ENCODE data around the gene EPN3.

Gene EPN3

DNA sequence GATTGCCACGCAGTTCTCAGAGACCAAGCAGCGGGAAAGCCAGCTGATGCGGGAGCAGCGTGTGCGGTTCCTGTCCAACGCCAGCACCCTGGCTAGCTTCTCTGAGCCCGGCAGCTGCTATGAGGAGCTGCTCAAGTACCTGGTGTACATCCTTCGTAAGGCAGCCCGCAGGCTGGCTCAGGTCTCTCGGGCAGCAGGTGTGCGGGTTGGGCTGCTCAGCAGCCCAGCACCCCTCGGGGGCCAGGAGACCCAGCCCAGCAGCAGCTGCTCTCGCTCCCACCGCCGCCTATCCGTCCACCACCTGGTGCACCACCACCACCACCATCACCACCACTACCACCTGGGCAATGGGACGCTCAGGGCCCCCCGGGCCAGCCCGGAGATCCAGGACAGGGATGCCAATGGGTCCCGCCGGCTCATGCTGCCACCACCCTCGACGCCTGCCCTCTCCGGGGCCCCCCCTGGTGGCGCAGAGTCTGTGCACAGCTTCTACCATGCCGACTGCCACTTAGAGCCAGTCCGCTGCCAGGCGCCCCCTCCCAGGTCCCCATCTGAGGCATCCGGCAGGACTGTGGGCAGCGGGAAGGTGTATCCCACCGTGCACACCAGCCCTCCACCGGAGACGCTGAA is 43.2 kb downstream of the EPN3 start:
- no peak overlapping the region for H3K56ac ChIP-seq (ENCODE audit: low read length)
- no peak overlapping the region for H4K8ac ChIP-seq (ENCODE audit: low read depth, low read length)
- no peaks in the 10 kb centered on the region for H3K4me1 ChIP-seq (ENCODE audit: control insufficient read depth, low read depth, low read length)
- no peak overlapping the region for H2AK5ac ChIP-seq (ENCODE audit: low read length)
- H3K36me3 ChIP-seq (ENCODE audit: control insufficient read depth, insufficient read depth, low read length) = no peaks in the 10 kb centered on the region
- H3K4ac ChIP-seq (ENCODE audit: low read depth, low read length) = no peak overlapping the region
- H3K4me2 ChIP-seq (ENCODE audit: low read length) = no peak overlapping the region
- WGBS (ENCODE audit: extremely low coverage, insufficient coverage, low lambda C conversion rate) = no CpG with 5 or more reads among the region's 33 CpGs
- H3K79me2 ChIP-seq (ENCODE audit: control insufficient read depth, insufficient read depth, low read length) = no peaks in the 10 kb centered on the region
- no peak overlapping the region for H3K27ac ChIP-seq (ENCODE audit: low read depth, low read length)
- no peak overlapping the region for H3K4me3 ChIP-seq (ENCODE audit: low read length)
- no peak for DNase-seq
- H4K5ac ChIP-seq (ENCODE audit: low read length) = no peak overlapping the region
- H2BK15ac ChIP-seq (replicated peaks; ENCODE audit: low read depth) = no peak overlapping the region
- H3K9ac ChIP-seq (ENCODE audit: low read length) = no peak overlapping the region
- no peaks in the 10 kb centered on the region for H3K79me1 ChIP-seq (ENCODE audit: low read length)
- no peak overlapping the region for H2BK120ac ChIP-seq (ENCODE audit: low read depth, low read length)
- H3K23ac ChIP-seq (ENCODE audit: low read length) = no peak overlapping the region
- no peak overlapping the region for H2BK5ac ChIP-seq (ENCODE audit: low read length)
- H3K18ac ChIP-seq (ENCODE audit: low read length) = no peak overlapping the region
- H3K27me3 ChIP-seq (ENCODE audit: insufficient read depth, low read length, poor library complexity) = no peaks in the 10 kb centered on the region

DNA sequence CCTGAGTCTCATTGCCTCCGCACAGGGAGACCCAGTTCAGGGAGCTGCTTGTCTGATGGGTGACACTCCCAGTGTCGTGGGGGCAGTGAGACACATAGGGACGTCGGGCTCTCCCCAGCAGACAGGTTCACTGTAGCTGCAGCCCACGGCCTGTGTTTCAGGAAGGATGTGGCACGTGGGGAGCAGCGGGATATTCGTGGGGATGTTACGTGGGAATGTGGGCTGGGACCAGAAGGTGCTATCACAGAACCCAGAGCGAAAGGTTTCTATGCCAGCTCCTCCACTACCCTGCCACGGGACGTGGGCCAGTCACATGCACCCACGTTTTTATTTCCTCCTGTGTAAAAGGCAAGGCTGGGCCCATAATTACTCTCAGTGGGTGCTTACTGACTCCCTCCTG is 44.3 kb downstream of the EPN3 start:
- no peaks in the 10 kb centered on the region for H3K79me2 ChIP-seq (ENCODE audit: control insufficient read depth, insufficient read depth, low read length)
- no peaks in the 10 kb centered on the region for H3K36me3 ChIP-seq (ENCODE audit: control insufficient read depth, insufficient read depth, low read length)
- no peak overlapping the region for H3K56ac ChIP-seq (ENCODE audit: low read length)
- H3K27ac ChIP-seq (ENCODE audit: low read depth, low read length) = no peak overlapping the region
- no CpG with 5 or more reads among the region's 13 CpGs for WGBS (ENCODE audit: extremely low coverage, insufficient coverage, low lambda C conversion rate)
- no peaks in the 10 kb centered on the region for H3K79me1 ChIP-seq (ENCODE audit: low read length)
- H3K18ac ChIP-seq (ENCODE audit: low read length) = no peak overlapping the region
- H2BK15ac ChIP-seq (replicated peaks; ENCODE audit: low read depth) = no peak overlapping the region
- H2AK5ac ChIP-seq (ENCODE audit: low read length) = no peak overlapping the region
- no peak overlapping the region for H4K5ac ChIP-seq (ENCODE audit: low read length)
- H3K4me3 ChIP-seq (ENCODE audit: low read length) = no peak overlapping the region
- no peak overlapping the region for H3K23ac ChIP-seq (ENCODE audit: low read length)
- H3K4ac ChIP-seq (ENCODE audit: low read depth, low read length) = no peak overlapping the region
- H3K27me3 ChIP-seq (ENCODE audit: insufficient read depth, low read length, poor library complexity) = no peaks in the 10 kb centered on the region
- H2BK5ac ChIP-seq (ENCODE audit: low read length) = no peak overlapping the region
- H2BK120ac ChIP-seq (ENCODE audit: low read depth, low read length) = no peak overlapping the region
- no peak for DNase-seq
- no peaks in the 10 kb centered on the region for H3K4me1 ChIP-seq (ENCODE audit: control insufficient read depth, low read depth, low read length)
- no peak overlapping the region for H3K9ac ChIP-seq (ENCODE audit: low read length)
- H4K8ac ChIP-seq (ENCODE audit: low read depth, low read length) = no peak overlapping the region
- H3K4me2 ChIP-seq (ENCODE audit: low read length) = no peak overlapping the region

DNA sequence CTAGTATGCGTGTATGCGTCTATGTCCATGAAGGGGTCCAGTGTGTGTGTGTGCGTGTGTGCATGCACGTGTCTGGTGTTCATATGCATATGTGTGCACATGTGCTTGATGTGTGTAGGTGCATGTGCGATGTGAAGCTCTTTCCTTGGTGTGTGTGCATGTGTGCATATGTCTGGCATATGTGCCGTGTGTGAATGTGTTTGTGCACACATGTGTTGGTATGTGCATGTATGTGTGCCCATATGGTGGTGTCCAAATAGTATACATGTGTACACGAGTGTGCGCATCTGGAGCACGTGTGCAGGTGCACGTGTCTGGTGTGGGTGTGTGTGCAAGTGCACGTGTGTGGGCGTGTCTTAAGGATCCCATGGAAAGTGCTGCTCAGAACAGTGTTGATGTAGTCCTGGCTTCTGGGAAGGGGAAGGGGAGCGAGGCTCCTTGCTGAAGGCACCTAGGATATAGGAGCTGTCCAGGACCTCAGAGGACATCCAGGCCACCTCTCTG is 45.0 kb downstream of the EPN3 start:
- Histone ChIP-seq H2BK15ac (replicated peaks; ENCODE audit: low read depth) (no peak overlapping the region), H2BK5ac (ENCODE audit: low read length) (no peak overlapping the region), H2BK120ac (ENCODE audit: low read depth, low read length) (no peak overlapping the region), H3K56ac (ENCODE audit: low read length) (no peak overlapping the region), H3K9ac (ENCODE audit: low read length) (no peak overlapping the region), H3K18ac (ENCODE audit: low read length) (no peak overlapping the region), H3K4ac (ENCODE audit: low read depth, low read length) (no peak overlapping the region), H3K4me1 (ENCODE audit: control insufficient read depth, low read depth, low read length) (no peaks in the 10 kb centered on the region), H3K79me2 (ENCODE audit: control insufficient read depth, insufficient read depth, low read length) (no peaks in the 10 kb centered on the region), H3K4me2 (ENCODE audit: low read length) (no peak overlapping the region), H3K79me1 (ENCODE audit: low read length) (no peaks in the 10 kb centered on the region), H2AK5ac (ENCODE audit: low read length) (no peak overlapping the region), H3K23ac (ENCODE audit: low read length) (no peak overlapping the region), H4K8ac (ENCODE audit: low read depth, low read length) (no peak overlapping the region), H4K5ac (ENCODE audit: low read length) (no peak overlapping the region), H3K27me3 (ENCODE audit: insufficient read depth, low read length, poor library complexity) (no peaks in the 10 kb centered on the region), H3K27ac (ENCODE audit: low read depth, low read length) (no peak overlapping the region), H3K36me3 (ENCODE audit: control insufficient read depth, insufficient read depth, low read length) (no peaks in the 10 kb centered on the region), H3K4me3 (ENCODE audit: low read length) (no peak overlapping the region)
- no CpG with 5 or more reads among the region's 13 CpGs for WGBS (ENCODE audit: extremely low coverage, insufficient coverage, low lambda C conversion rate)
- no peak for DNase-seq

DNA sequence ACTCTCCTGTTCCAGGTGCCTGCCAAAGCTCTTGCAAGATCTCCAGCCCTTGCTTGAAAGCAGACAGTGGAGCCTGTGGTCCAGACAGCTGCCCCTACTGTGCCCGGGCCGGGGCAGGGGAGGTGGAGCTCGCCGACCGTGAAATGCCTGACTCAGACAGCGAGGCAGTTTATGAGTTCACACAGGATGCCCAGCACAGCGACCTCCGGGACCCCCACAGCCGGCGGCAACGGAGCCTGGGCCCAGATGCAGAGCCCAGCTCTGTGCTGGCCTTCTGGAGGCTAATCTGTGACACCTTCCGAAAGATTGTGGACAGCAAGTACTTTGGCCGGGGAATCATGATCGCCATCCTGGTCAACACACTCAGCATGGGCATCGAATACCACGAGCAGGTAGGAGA is 45.6 kb downstream of the EPN3 start:
- H2BK120ac ChIP-seq (ENCODE audit: low read depth, low read length) = no peak overlapping the region
- H3K36me3 ChIP-seq (ENCODE audit: control insufficient read depth, insufficient read depth, low read length) = no peaks in the 10 kb centered on the region
- no peak overlapping the region for H3K4me2 ChIP-seq (ENCODE audit: low read length)
- no peaks in the 10 kb centered on the region for H3K27me3 ChIP-seq (ENCODE audit: insufficient read depth, low read length, poor library complexity)
- no peak overlapping the region for H2AK5ac ChIP-seq (ENCODE audit: low read length)
- no peak overlapping the region for H3K18ac ChIP-seq (ENCODE audit: low read length)
- no peak overlapping the region for H2BK5ac ChIP-seq (ENCODE audit: low read length)
- H3K4ac ChIP-seq (ENCODE audit: low read depth, low read length) = no peak overlapping the region
- H4K8ac ChIP-seq (ENCODE audit: low read depth, low read length) = no peak overlapping the region
- DNase-seq = no peak
- no peak overlapping the region for H4K5ac ChIP-seq (ENCODE audit: low read length)
- H2BK15ac ChIP-seq (replicated peaks; ENCODE audit: low read depth) = no peak overlapping the region
- H3K4me3 ChIP-seq (ENCODE audit: low read length) = no peak overlapping the region
- no peaks in the 10 kb centered on the region for H3K79me2 ChIP-seq (ENCODE audit: control insufficient read depth, insufficient read depth, low read length)
- no peaks in the 10 kb centered on the region for H3K4me1 ChIP-seq (ENCODE audit: control insufficient read depth, low read depth, low read length)
- no peak overlapping the region for H3K56ac ChIP-seq (ENCODE audit: low read length)
- no peak overlapping the region for H3K23ac ChIP-seq (ENCODE audit: low read length)
- no peak overlapping the region for H3K9ac ChIP-seq (ENCODE audit: low read length)
- no peak overlapping the region for H3K27ac ChIP-seq (ENCODE audit: low read depth, low read length)
- no peaks in the 10 kb centered on the region for H3K79me1 ChIP-seq (ENCODE audit: low read length)
- no CpG with 5 or more reads among the region's 16 CpGs for WGBS (ENCODE audit: extremely low coverage, insufficient coverage, low lambda C conversion rate)

DNA sequence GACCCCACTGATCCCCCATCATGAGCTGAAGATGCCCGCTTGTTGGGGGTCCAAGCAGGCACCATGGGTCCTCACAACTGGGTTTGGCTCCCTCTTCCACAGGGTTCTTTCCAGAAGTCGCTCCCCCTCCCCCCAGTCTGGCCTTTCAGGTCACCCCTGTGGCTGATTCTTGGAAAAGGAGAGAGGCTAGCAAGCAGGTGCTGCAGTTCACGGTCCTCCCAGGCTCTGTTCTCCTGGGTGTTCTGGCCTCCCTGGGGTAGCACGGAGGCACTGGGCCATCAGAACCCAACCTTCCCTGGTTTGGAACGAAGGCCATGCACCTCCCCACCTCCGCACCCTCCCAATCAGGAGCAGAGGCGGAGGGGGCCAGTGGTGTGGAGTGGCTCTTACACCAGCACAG is 46.9 kb downstream of the EPN3 start:
- Histone ChIP-seq H3K27ac (ENCODE audit: low read depth, low read length) (no peak overlapping the region), H4K8ac (ENCODE audit: low read depth, low read length) (no peak overlapping the region), H2BK5ac (ENCODE audit: low read length) (no peak overlapping the region), H3K79me2 (ENCODE audit: control insufficient read depth, insufficient read depth, low read length) (no peaks in the 10 kb centered on the region), H2BK120ac (ENCODE audit: low read depth, low read length) (no peak overlapping the region), H2AK5ac (ENCODE audit: low read length) (no peak overlapping the region), H3K4me1 (ENCODE audit: control insufficient read depth, low read depth, low read length) (no peaks in the 10 kb centered on the region), H3K23ac (ENCODE audit: low read length) (no peak overlapping the region), H3K27me3 (ENCODE audit: insufficient read depth, low read length, poor library complexity) (no peaks in the 10 kb centered on the region), H3K4me3 (ENCODE audit: low read length) (no peak overlapping the region), H3K18ac (ENCODE audit: low read length) (no peak overlapping the region), H3K4ac (ENCODE audit: low read depth, low read length) (no peak overlapping the region), H2BK15ac (replicated peaks; ENCODE audit: low read depth) (no peak overlapping the region), H3K4me2 (ENCODE audit: low read length) (no peak overlapping the region), H3K56ac (ENCODE audit: low read length) (no peak overlapping the region), H3K9ac (ENCODE audit: low read length) (no peak overlapping the region), H3K36me3 (ENCODE audit: control insufficient read depth, insufficient read depth, low read length) (no peaks in the 10 kb centered on the region), H3K79me1 (ENCODE audit: low read length) (no peaks in the 10 kb centered on the region), H4K5ac (ENCODE audit: low read length) (no peak overlapping the region)
- DNase-seq = no peak
- WGBS (ENCODE audit: extremely low coverage, insufficient coverage, low lambda C conversion rate) = no CpG with 5 or more reads among the region's 7 CpGs

DNA sequence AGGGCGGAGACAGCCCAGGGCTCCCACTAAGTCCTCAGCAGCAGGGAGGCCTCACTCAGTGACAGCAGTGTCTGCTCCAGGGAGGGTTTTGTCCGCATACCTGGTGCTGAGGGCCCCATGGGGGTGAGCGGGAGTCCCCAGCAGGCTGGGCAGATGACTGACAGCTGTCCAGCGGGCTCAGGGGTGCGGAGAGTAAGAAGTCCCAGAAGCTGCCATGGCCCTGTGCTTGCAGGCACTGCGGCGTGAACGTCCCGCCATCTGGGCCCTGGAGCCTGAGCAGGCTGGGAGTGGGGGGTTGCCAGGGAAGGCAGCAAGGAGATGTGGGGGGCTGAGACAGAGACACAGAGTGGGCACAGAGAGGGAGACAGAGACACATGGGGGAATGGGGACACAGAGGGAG is 48.1 kb downstream of the EPN3 start:
- H3K56ac ChIP-seq (ENCODE audit: low read length) = no peak overlapping the region
- no peak overlapping the region for H4K5ac ChIP-seq (ENCODE audit: low read length)
- no peak overlapping the region for H3K9ac ChIP-seq (ENCODE audit: low read length)
- no peak overlapping the region for H2BK120ac ChIP-seq (ENCODE audit: low read depth, low read length)
- no peak overlapping the region for H3K27ac ChIP-seq (ENCODE audit: low read depth, low read length)
- no peak overlapping the region for H3K4ac ChIP-seq (ENCODE audit: low read depth, low read length)
- no peaks in the 10 kb centered on the region for H3K79me2 ChIP-seq (ENCODE audit: control insufficient read depth, insufficient read depth, low read length)
- H3K4me2 ChIP-seq (ENCODE audit: low read length) = no peak overlapping the region
- H2BK15ac ChIP-seq (replicated peaks; ENCODE audit: low read depth) = no peak overlapping the region
- WGBS (ENCODE audit: extremely low coverage, insufficient coverage, low lambda C conversion rate) = no CpG with 5 or more reads among the region's 9 CpGs
- H3K4me3 ChIP-seq (ENCODE audit: low read length) = no peak overlapping the region
- H3K4me1 ChIP-seq (ENCODE audit: control insufficient read depth, low read depth, low read length) = no peaks in the 10 kb centered on the region
- H3K18ac ChIP-seq (ENCODE audit: low read length) = no peak overlapping the region
- H4K8ac ChIP-seq (ENCODE audit: low read depth, low read length) = no peak overlapping the region
- H2BK5ac ChIP-seq (ENCODE audit: low read length) = no peak overlapping the region
- no peak for DNase-seq
- H3K79me1 ChIP-seq (ENCODE audit: low read length) = no peaks in the 10 kb centered on the region
- no peak overlapping the region for H2AK5ac ChIP-seq (ENCODE audit: low read length)
- no peaks in the 10 kb centered on the region for H3K36me3 ChIP-seq (ENCODE audit: control insufficient read depth, insufficient read depth, low read length)
- no peaks in the 10 kb centered on the region for H3K27me3 ChIP-seq (ENCODE audit: insufficient read depth, low read length, poor library complexity)
- H3K23ac ChIP-seq (ENCODE audit: low read length) = no peak overlapping the region
